GM19351 (cell line): ENCODE results near the gene TENT5A.

Experiments used
- ATAC-seq: cut with Tn5 transposase; IDR thresholded peaks from one replicate; pipeline ENCODE4 v1.9.1; 2021; ENCODE audit warnings: mild to moderate bottlenecking, moderate library complexity; ENCODE audit not compliant: unreplicated experiment

TENT5A gene

GRCh38 chr6:81772741-81773140 lies 20.3 kb upstream of the TENT5A start:
- peak; percentile 99 for ATAC-seq

GRCh38 chr6:81771097-81771496 lies 18.6 kb upstream of the TENT5A start:
- no peak for ATAC-seq

GRCh38 chr6:81770381-81770780 lies 17.9 kb upstream of the TENT5A start:
- ATAC-seq = no peak

- ATAC-seq = no peak
Observed at GRCh38 chr6:81769824-81770223, 17.3 kb upstream of the TENT5A start.

- ATAC-seq = no peak
Observed at GRCh38 chr6:81768150-81768942, 15.9 kb upstream of the TENT5A start.

- ATAC-seq = no peak
Observed at GRCh38 chr6:81767163-81767891, 14.8 kb upstream of the TENT5A start.

GRCh38 chr6:81766482-81767069 lies 14.1 kb upstream of the TENT5A start:
- no peak for ATAC-seq

GRCh38 chr6:81764531-81764930 lies 12.1 kb upstream of the TENT5A start:
- no peak for ATAC-seq

GRCh38 chr6:81763968-81764367 lies 11.5 kb upstream of the TENT5A start:
- ATAC-seq = no peak

GRCh38 chr6:81763051-81763450 lies 10.6 kb upstream of the TENT5A start:
- no peak for ATAC-seq

- no peak for ATAC-seq
Observed at GRCh38 chr6:81762606-81763005, 10.1 kb upstream of the TENT5A start.

- no peak for ATAC-seq
Observed at GRCh38 chr6:81762132-81762531, 9.7 kb upstream of the TENT5A start.

GRCh38 chr6:81761197-81761596 lies 8.7 kb upstream of the TENT5A start:
- ATAC-seq = no peak

GRCh38 chr6:81759782-81760181 lies 7.3 kb upstream of the TENT5A start:
- ATAC-seq = no peak

GRCh38 chr6:81758221-81758620 lies 5.7 kb upstream of the TENT5A start:
- ATAC-seq = no peak

GRCh38 chr6:81756690-81757089 lies 4.2 kb upstream of the TENT5A start:
- ATAC-seq = no peak

GRCh38 chr6:81755551-81755950 lies 3.1 kb upstream of the TENT5A start:
- ATAC-seq = no peak

GRCh38 chr6:81754906-81755305 lies 2.4 kb upstream of the TENT5A start:
- ATAC-seq = no peak

GRCh38 chr6:81753711-81754577 lies 1.5 kb upstream of the TENT5A start:
- peak; percentile 19 for ATAC-seq

- peak; percentile 17 for ATAC-seq
Observed at GRCh38 chr6:81752921-81753710, 635 bp upstream of the TENT5A start.
